ENCODE measurements around the gene MRAS. TPM values are rescaled to one million over a fixed set of nuclear protein-coding genes. Genes with fewer than 3 reads are reported as not detected.

MRAS gene
- total and polyA plus RNA-seq, 2 of the 8 experiments (the other 6 are each of a cell fraction or from before 2014, with no cell fraction given), result 10.6 to 16.2 TPM

- TF ChIP-seq SUZ12 (IDR thresholded peaks at IDR 0.05; ENCODE audit: low read length), result no peak
- no peak for TF ChIP-seq TCF12 (IDR thresholded peaks at IDR 0.05; ENCODE audit: low read depth, low read length)
- no peak for TF ChIP-seq GTF2F1 (IDR thresholded peaks at IDR 0.05; ENCODE audit: borderline replicate concordance, low read depth, low read length)
Measured at GRCh38 chr3:138364356-138365252, 16.2 kb downstream of the MRAS start (continued).
